ENCODE measurements around the gene CACTIN.

DNA sequence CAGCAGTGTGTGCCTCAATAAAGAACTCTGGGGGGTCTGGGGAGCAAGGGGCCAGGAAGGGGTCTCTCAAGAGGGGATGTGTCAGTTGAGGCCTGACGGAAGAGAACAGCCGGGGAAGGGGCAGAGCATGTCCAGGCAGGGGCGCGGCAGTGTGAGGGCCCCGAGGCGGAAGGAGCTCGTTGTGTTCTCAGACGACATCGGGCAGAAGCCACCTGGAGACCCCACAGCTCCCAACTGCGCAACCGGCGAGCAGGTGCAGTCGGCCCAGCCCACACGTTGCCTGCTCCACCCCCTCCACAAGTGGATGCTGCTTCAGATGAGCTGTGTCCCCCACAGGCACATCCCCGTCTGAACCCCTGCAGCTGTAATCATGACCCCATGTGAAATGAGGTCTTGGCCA, 4.9 kb downstream of the CACTIN start:
- TF ChIP-seq POLR2AphosphoS5 (IDR thresholded peaks at IDR 0.05) (no peak), POLR2A (IDR thresholded peaks at IDR 0.05; ENCODE audit: low read depth) (no peak)
- TF ChIP-seq, protein P1, sequence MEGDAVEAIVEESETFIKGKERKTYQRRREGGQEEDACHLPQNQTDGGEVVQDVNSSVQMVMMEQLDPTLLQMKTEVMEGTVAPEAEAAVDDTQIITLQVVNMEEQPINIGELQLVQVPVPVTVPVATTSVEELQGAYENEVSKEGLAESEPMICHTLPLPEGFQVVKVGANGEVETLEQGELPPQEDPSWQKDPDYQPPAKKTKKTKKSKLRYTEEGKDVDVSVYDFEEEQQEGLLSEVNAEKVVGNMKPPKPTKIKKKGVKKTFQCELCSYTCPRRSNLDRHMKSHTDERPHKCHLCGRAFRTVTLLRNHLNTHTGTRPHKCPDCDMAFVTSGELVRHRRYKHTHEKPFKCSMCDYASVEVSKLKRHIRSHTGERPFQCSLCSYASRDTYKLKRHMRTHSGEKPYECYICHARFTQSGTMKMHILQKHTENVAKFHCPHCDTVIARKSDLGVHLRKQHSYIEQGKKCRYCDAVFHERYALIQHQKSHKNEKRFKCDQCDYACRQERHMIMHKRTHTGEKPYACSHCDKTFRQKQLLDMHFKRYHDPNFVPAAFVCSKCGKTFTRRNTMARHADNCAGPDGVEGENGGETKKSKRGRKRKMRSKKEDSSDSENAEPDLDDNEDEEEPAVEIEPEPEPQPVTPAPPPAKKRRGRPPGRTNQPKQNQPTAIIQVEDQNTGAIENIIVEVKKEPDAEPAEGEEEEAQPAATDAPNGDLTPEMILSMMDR (IDR thresholded peaks at IDR 0.05): no peak
